K562 (cell line): Measurements from ENCODE around the gene LYAR. TPM values are rescaled to one million over a fixed set of nuclear protein-coding genes. Genes with fewer than 3 reads are reported as not detected.
A peak's percentile ranks its signal among the peaks of the same experiment; 100 is the strongest.

Experiments used
- ATF1 ChIP-seq, 2 experiments: fragments of 450-650 bp in 1 of 2; IDR thresholded peaks; 2 replicates each; pipeline ENCODE4 v1.6.1; 2016; ENCODE audit warnings: missing compliant biosample characterization in 1 of 2, missing genetic modification characterization in 1 of 2
- CCNT2 ChIP-seq: IDR thresholded peaks from 2 replicates; pipeline ENCODE4 v1.6.1; 2011; ENCODE audit warnings: borderline replicate concordance, low read depth, mild to moderate bottlenecking, moderate library complexity, mixed read lengths, low read length; ENCODE audit not compliant: insufficient read length; ENCODE audit errors: extremely low read depth
- HEY1 ChIP-seq: fragments of 250-450 bp; sonication (Bioruptor Pico); IDR thresholded peaks from 2 replicates; pipeline ENCODE4 v1.5.0; 2020; ENCODE audit warnings: mild to moderate bottlenecking, moderate library complexity, borderline replicate concordance
- KAT7 ChIP-seq: sonication (generic); formaldehyde crosslinking; IDR thresholded peaks from 2 replicates; pipeline ENCODE4 v1.8.0; 2022; ENCODE audit warnings: missing genetic modification reagents, mild to moderate bottlenecking, borderline replicate concordance
- KLF13 ChIP-seq: fragments of 450-650 bp; IDR thresholded peaks from 2 replicates; pipeline ENCODE4 v1.6.1; 2016; ENCODE audit warnings: missing genetic modification characterization, low read depth, mild to moderate bottlenecking, missing compliant biosample characterization, moderate library complexity, borderline replicate concordance
- NCOR1 ChIP-seq: fragments of 450-650 bp; IDR thresholded peaks from 2 replicates; pipeline ENCODE4 v1.6.1; 2016; ENCODE audit warnings: mild to moderate bottlenecking, moderate library complexity
- NR2C1 ChIP-seq, 2 experiments: fragments of 450-650 bp; IDR thresholded peaks; 2 replicates each; pipeline ENCODE4 v1.6.1; 2017; ENCODE audit warnings: mild to moderate bottlenecking in 2 of 2, antibody characterized with exemption in 1 of 2, inconsistent platforms in 1 of 2, missing compliant biosample characterization in 1 of 2, missing genetic modification characterization in 1 of 2
- PHF21A ChIP-seq: fragments of 450-650 bp; IDR thresholded peaks from 2 replicates; pipeline ENCODE4 v1.6.1; 2017; ENCODE audit warnings: low read depth, borderline replicate concordance
- RFX5 ChIP-seq: IDR thresholded peaks from 2 replicates; pipeline ENCODE4 v1.6.1; 2011; ENCODE audit warnings: low read depth, mild to moderate bottlenecking, improper control_type of control experiment, low read length
- TAF1 ChIP-seq: IDR thresholded peaks from 2 replicates; pipeline ENCODE4 v1.6.1; 2011; ENCODE audit warnings: mild to moderate bottlenecking, low read length, moderate library complexity; ENCODE audit not compliant: insufficient read depth, control insufficient read depth, severe bottlenecking; ENCODE audit errors: extremely low read depth
- ZBTB1 ChIP-seq: sonication (generic); formaldehyde crosslinking; IDR thresholded peaks from 2 replicates; pipeline ENCODE4 v1.8.1; 2023; ENCODE audit warnings: missing genetic modification reagents, low read depth, mild to moderate bottlenecking, borderline replicate concordance
- ZFX ChIP-seq: sonication (generic); formaldehyde crosslinking; IDR thresholded peaks from 2 replicates; pipeline ENCODE4 v1.8.0; 2022; ENCODE audit warnings: mild to moderate bottlenecking, missing genetic modification reagents, moderate library complexity
- polyA plus RNA-seq, 8 experiments: library from polyadenylated mRNA; depleted of rRNA in 4 of 8; stranded (reverse) in 5 of 8; unstranded in 3 of 8; fragments of >200 nt; fragmentation: Nextera tagmentation in 2 of 8; fragmentation: Illumina TruSeq in 1 of 8; extraction: Ambion mirVana in 2 of 8; extraction: Trizol in 1 of 8; gene quantifications; 2 replicates each; pipeline versions ENCODE4 v1.2.1 to v1.2.3, GENCODE V29; 2011 to 2014; ENCODE audit warnings: inconsistent platforms in 1 of 8, missing spikeins in 1 of 8
- total RNA-seq, 7 experiments: library from RNA; depleted of rRNA in 6 of 7; stranded (reverse); fragments of >200 nt in 6 of 7; fragmentation: Illumina TruSeq in 2 of 7; extraction: Trizol in 2 of 7; gene quantifications; 2 replicates each; pipeline versions ENCODE4 v1.2.1 to v1.2.3, GENCODE V29; 2011 to 2021; ENCODE audit warnings: low replicate concordance in 1 of 7
- TF ChIP-seq, protein P1 (sequence below): sonication (generic); formaldehyde crosslinking; IDR thresholded peaks from 2 replicates; pipeline ENCODE4 v1.8.0; 2022; ENCODE audit warnings: mild to moderate bottlenecking, missing genetic modification reagents
- TF ChIP-seq, protein P2 (sequence below): sonication (generic); formaldehyde crosslinking; IDR thresholded peaks from 2 replicates; pipeline ENCODE4 v1.8.1; 2023; ENCODE audit warnings: mild to moderate bottlenecking, missing genetic modification reagents, moderate library complexity
- TF ChIP-seq, protein P3 (sequence below): fragments of 150-350 bp; IDR thresholded peaks from 2 replicates; pipeline ENCODE4 v1.6.1; 2014; ENCODE audit warnings: low read depth, mild to moderate bottlenecking, low read length, borderline replicate concordance
- TF ChIP-seq, protein P4 (sequence below), 2 experiments: fragments of 450-650 bp in 1 of 2; sonication (generic) in 1 of 2; formaldehyde crosslinking in 1 of 2; IDR thresholded peaks in 1 of 2; conservative IDR thresholded peaks in 1 of 2; 2 replicates each; pipeline versions ENCODE4 v1.6.1 to v1.8.1; 2016 to 2023; ENCODE audit warnings: mild to moderate bottlenecking in 2 of 2, moderate library complexity in 2 of 2, inconsistent platforms in 1 of 2, missing genetic modification reagents in 1 of 2

The LYAR gene
- total and polyA plus RNA-seq, 9 of the 15 experiments (the other 6 are each of a cell fraction or from before 2014, with no cell fraction given), result 28.3 to 172 (median 127) TPM

DNA sequence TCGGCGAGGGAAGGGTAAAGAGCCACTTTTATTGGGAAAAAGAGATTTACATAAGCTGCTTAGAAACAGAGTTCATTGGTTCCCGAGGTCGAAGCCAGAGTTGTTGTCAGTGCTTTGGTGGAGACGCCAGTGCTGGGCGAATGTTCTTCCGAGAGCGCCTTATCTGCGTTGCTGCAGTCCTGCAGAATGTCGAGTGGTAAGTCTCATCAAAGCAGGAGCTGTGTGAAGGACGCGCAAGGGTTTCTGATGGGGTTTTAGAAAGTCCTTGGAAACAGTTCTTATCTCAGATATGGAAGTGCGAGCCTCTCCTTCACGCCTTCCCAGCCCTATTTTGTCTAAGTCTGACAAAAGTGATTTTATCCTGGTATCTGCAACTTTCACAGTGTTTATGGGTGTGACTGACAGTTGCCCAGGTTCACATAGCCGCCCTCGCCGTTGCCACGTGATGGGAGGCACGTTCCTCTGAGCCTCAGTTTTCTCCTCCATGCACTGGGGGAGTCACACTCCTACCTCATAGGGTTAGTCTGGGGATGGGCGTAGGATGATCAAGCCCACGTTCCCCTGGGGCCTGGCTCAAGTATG is 49.6 kb upstream of the LYAR start (continued):
- TF ChIP-seq, protein P1, sequence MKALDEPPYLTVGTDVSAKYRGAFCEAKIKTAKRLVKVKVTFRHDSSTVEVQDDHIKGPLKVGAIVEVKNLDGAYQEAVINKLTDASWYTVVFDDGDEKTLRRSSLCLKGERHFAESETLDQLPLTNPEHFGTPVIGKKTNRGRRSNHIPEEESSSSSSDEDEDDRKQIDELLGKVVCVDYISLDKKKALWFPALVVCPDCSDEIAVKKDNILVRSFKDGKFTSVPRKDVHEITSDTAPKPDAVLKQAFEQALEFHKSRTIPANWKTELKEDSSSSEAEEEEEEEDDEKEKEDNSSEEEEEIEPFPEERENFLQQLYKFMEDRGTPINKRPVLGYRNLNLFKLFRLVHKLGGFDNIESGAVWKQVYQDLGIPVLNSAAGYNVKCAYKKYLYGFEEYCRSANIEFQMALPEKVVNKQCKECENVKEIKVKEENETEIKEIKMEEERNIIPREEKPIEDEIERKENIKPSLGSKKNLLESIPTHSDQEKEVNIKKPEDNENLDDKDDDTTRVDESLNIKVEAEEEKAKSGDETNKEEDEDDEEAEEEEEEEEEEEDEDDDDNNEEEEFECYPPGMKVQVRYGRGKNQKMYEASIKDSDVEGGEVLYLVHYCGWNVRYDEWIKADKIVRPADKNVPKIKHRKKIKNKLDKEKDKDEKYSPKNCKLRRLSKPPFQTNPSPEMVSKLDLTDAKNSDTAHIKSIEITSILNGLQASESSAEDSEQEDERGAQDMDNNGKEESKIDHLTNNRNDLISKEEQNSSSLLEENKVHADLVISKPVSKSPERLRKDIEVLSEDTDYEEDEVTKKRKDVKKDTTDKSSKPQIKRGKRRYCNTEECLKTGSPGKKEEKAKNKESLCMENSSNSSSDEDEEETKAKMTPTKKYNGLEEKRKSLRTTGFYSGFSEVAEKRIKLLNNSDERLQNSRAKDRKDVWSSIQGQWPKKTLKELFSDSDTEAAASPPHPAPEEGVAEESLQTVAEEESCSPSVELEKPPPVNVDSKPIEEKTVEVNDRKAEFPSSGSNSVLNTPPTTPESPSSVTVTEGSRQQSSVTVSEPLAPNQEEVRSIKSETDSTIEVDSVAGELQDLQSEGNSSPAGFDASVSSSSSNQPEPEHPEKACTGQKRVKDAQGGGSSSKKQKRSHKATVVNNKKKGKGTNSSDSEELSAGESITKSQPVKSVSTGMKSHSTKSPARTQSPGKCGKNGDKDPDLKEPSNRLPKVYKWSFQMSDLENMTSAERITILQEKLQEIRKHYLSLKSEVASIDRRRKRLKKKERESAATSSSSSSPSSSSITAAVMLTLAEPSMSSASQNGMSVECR (CRISPR knock-in tag), result no peak
- TF ChIP-seq, protein P2, sequence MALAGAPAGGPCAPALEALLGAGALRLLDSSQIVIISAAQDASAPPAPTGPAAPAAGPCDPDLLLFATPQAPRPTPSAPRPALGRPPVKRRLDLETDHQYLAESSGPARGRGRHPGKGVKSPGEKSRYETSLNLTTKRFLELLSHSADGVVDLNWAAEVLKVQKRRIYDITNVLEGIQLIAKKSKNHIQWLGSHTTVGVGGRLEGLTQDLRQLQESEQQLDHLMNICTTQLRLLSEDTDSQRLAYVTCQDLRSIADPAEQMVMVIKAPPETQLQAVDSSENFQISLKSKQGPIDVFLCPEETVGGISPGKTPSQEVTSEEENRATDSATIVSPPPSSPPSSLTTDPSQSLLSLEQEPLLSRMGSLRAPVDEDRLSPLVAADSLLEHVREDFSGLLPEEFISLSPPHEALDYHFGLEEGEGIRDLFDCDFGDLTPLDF, result no peak
- no peak for TF ChIP-seq ZBTB1 (CRISPR knock-in tag)
- TF ChIP-seq CCNT2, result no peak
- no peak for TF ChIP-seq ATF1 (CRISPR knock-in tag; IDR thresholded peaks at IDR 0.05)
- TF ChIP-seq ATF1 (tag; IDR thresholded peaks at IDR 0.05), result 0 out of 2 replicates have a peak, but pooled peaks have one; percentile 33
- TF ChIP-seq, protein P3, sequence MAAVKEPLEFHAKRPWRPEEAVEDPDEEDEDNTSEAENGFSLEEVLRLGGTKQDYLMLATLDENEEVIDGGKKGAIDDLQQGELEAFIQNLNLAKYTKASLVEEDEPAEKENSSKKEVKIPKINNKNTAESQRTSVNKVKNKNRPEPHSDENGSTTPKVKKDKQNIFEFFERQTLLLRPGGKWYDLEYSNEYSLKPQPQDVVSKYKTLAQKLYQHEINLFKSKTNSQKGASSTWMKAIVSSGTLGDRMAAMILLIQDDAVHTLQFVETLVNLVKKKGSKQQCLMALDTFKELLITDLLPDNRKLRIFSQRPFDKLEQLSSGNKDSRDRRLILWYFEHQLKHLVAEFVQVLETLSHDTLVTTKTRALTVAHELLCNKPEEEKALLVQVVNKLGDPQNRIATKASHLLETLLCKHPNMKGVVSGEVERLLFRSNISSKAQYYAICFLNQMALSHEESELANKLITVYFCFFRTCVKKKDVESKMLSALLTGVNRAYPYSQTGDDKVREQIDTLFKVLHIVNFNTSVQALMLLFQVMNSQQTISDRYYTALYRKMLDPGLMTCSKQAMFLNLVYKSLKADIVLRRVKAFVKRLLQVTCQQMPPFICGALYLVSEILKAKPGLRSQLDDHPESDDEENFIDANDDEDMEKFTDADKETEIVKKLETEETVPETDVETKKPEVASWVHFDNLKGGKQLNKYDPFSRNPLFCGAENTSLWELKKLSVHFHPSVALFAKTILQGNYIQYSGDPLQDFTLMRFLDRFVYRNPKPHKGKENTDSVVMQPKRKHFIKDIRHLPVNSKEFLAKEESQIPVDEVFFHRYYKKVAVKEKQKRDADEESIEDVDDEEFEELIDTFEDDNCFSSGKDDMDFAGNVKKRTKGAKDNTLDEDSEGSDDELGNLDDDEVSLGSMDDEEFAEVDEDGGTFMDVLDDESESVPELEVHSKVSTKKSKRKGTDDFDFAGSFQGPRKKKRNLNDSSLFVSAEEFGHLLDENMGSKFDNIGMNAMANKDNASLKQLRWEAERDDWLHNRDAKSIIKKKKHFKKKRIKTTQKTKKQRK, result no peak
- TF ChIP-seq KLF13 (tag), result no peak
- no peak for TF ChIP-seq KAT7 (CRISPR knock-in tag)
- TF ChIP-seq NR2C1 (IDR thresholded peaks at IDR 0.05), result no peak
- TF ChIP-seq NR2C1 (tag; IDR thresholded peaks at IDR 0.05), result no peak
- TF ChIP-seq, protein P4, sequence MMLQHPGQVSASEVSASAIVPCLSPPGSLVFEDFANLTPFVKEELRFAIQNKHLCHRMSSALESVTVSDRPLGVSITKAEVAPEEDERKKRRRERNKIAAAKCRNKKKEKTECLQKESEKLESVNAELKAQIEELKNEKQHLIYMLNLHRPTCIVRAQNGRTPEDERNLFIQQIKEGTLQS (IDR thresholded peaks at IDR 0.05), result no peak
- TF ChIP-seq, protein P4 (CRISPR knock-in tag; conservative IDR thresholded peaks at IDR 0.05), result no peak
- peak; percentile 89 for TF ChIP-seq RFX5
- no peak for TF ChIP-seq HEY1 (CRISPR knock-in tag)
- TF ChIP-seq ZFX, result no peak
- peak; percentile 72 for TF ChIP-seq NCOR1
- no peak for TF ChIP-seq PHF21A
- TF ChIP-seq TAF1, result no peak
